K562 (cell line): Measurements from ENCODE around the gene TIGAR. TPM values are rescaled to one million over a fixed set of nuclear protein-coding genes. Genes with fewer than 3 reads are reported as not detected.

Source experiments
- BRF1 ChIP-seq: IDR thresholded peaks from 3 replicates; pipeline ENCODE4 v1.6.1; 2011; ENCODE audit warnings: borderline replicate concordance, mild to moderate bottlenecking; ENCODE audit not compliant: insufficient read length; ENCODE audit errors: extremely low read depth
- HNRNPUL1 ChIP-seq: fragments of 200-400 bp; formaldehyde crosslinking; IDR thresholded peaks from 2 replicates; pipeline ENCODE4 v1.6.1; 2017; ENCODE audit warnings: low read length
- KAT2B ChIP-seq: IDR thresholded peaks from one replicate; pipeline ENCODE4 v1.6.1; 2012; ENCODE audit warnings: low read depth, mild to moderate bottlenecking, control low read depth, inconsistent platforms, low read length, moderate library complexity
- PHB2 ChIP-seq: fragments of 450-650 bp; IDR thresholded peaks from 2 replicates; pipeline ENCODE4 v1.6.1; 2017; ENCODE audit warnings: low read depth
- PHF8 ChIP-seq: fragments of 200-600 bp; sonication (generic); IDR thresholded peaks from 2 replicates; pipeline ENCODE4 v1.6.1; 2012; ENCODE audit warnings: mixed run types, mild to moderate bottlenecking, inconsistent platforms, low read length, moderate library complexity, borderline replicate concordance
- SIN3A ChIP-seq, 2 experiments: fragments of 150-350 bp in 1 of 2; IDR thresholded peaks; 2 replicates each; pipeline ENCODE4 v1.6.1; 2011 to 2016; ENCODE audit warnings: borderline replicate concordance in 2 of 2, low read depth in 2 of 2, low read length in 2 of 2, mild to moderate bottlenecking in 2 of 2, moderate library complexity in 2 of 2; ENCODE audit not compliant: control insufficient read depth in 1 of 2
- SMAD3 ChIP-seq: fragments of 450-650 bp; formaldehyde crosslinking; conservative IDR thresholded peaks from 2 replicates; pipeline ENCODE4 v1.4.0; 2020; ENCODE audit warnings: mild to moderate bottlenecking
- SNRNP70 ChIP-seq: fragments of 200-400 bp; formaldehyde crosslinking; optimal IDR thresholded peaks from 2 replicates; pipeline ENCODE3; 2017; ENCODE audit warnings: low read depth, low read length
- YY1 ChIP-seq, 3 experiments: IDR thresholded peaks; 2 replicates each; pipeline ENCODE4 v1.6.1; 2011; ENCODE audit warnings: low read length in 2 of 3, mild to moderate bottlenecking in 2 of 3, moderate library complexity in 2 of 3, borderline replicate concordance in 1 of 3, control low read depth in 1 of 3, low read depth in 1 of 3; ENCODE audit not compliant: insufficient read depth in 3 of 3, insufficient replicate concordance in 2 of 3, control insufficient read depth in 1 of 3, insufficient read length in 1 of 3; ENCODE audit errors: extremely low read depth in 1 of 3
- ZBTB9 ChIP-seq: fragments of 450-650 bp; formaldehyde crosslinking; IDR thresholded peaks from 2 replicates; pipeline ENCODE4 v1.4.0; 2020; ENCODE audit warnings: mild to moderate bottlenecking, moderate library complexity
- ZNF184 ChIP-seq: sonication (generic); formaldehyde crosslinking; IDR thresholded peaks from 2 replicates; pipeline ENCODE4 v1.5.0; 2020; ENCODE audit warnings: missing genetic modification reagents
- ZNF354B ChIP-seq: fragments of 250-450 bp; sonication (Bioruptor Pico); IDR thresholded peaks from 2 replicates; pipeline ENCODE4 v1.4.0; 2020
- ZNF444 ChIP-seq: fragments of 250-450 bp; sonication (Bioruptor Pico); IDR thresholded peaks from 2 replicates; pipeline ENCODE4 v1.4.0; 2020; ENCODE audit warnings: mild to moderate bottlenecking, moderate library complexity
- ZSCAN32 ChIP-seq: fragments of 450-650 bp; formaldehyde crosslinking; IDR thresholded peaks from 2 replicates; pipeline ENCODE4 v1.4.0; 2020; ENCODE audit warnings: mild to moderate bottlenecking, moderate library complexity
- polyA plus RNA-seq, 8 experiments: library from polyadenylated mRNA; depleted of rRNA in 4 of 8; stranded (reverse) in 5 of 8; unstranded in 3 of 8; fragments of >200 nt; fragmentation: Nextera tagmentation in 2 of 8; fragmentation: Illumina TruSeq in 1 of 8; extraction: Ambion mirVana in 2 of 8; extraction: Trizol in 1 of 8; gene quantifications; 2 replicates each; pipeline versions ENCODE4 v1.2.1 to v1.2.3, GENCODE V29; 2011 to 2014; ENCODE audit warnings: inconsistent platforms in 1 of 8, missing spikeins in 1 of 8
- total RNA-seq, 7 experiments: library from RNA; depleted of rRNA in 6 of 7; stranded (reverse); fragments of >200 nt in 6 of 7; fragmentation: Illumina TruSeq in 2 of 7; extraction: Trizol in 2 of 7; gene quantifications; 2 replicates each; pipeline versions ENCODE4 v1.2.1 to v1.2.3, GENCODE V29; 2011 to 2021; ENCODE audit warnings: low replicate concordance in 1 of 7
- TF ChIP-seq, protein P1 (sequence below): sonication (generic); formaldehyde crosslinking; IDR thresholded peaks from 2 replicates; pipeline ENCODE4 v1.5.0; 2020; ENCODE audit warnings: missing genetic modification reagents
- TF ChIP-seq, protein P2 (sequence below): fragments of 200-800 bp; sonication (Bioruptor generic); IDR thresholded peaks from 2 replicates; pipeline ENCODE4 v1.6.1; 2017; ENCODE audit warnings: missing genetic modification characterization, missing compliant biosample characterization
- TF ChIP-seq, protein P3 (sequence below): sonication (generic); formaldehyde crosslinking; IDR thresholded peaks from 2 replicates; pipeline ENCODE4 v1.8.0; 2023; ENCODE audit warnings: missing genetic modification reagents, mild to moderate bottlenecking, borderline replicate concordance

TIGAR gene
- total and polyA plus RNA-seq, 9 of the 15 experiments (the other 6 are each of a cell fraction or from before 2014, with no cell fraction given), result 0.11 to 1.0 (median 0.53) TPM; not detected in 2

GRCh38 chr12:4272424-4273272 lies 48.4 kb upstream of the TIGAR start (continued):
- TF ChIP-seq KAT2B (no peak), HNRNPUL1 (no peak), SMAD3 (no peak), PHB2 (no peak), ZBTB9 (CRISPR knock-in tag) (no peak), ZNF354B (CRISPR knock-in tag) (no peak), SNRNP70 (no peak), ZNF184 (peak; percentile 99), YY1 (IDR thresholded peaks at IDR 0.05; ENCODE audit: borderline replicate concordance in 1 of 3, control insufficient read depth in 1 of 3, extremely low read depth in 1 of 3, insufficient read depth in 3 of 3, insufficient read length in 1 of 3, insufficient replicate concordance in 2 of 3, low read depth in 1 of 3, low read length in 2 of 3) (peak in 1 of 3 experiments; percentile 12), ZNF444 (no peak), PHF8 (peak; percentile 45; the same call in 1 of the 2 replicates), SIN3A (IDR thresholded peaks at IDR 0.05; ENCODE audit: borderline replicate concordance in 2 of 2, control insufficient read depth in 1 of 2, low read depth in 2 of 2, low read length in 2 of 2) (no peak), ZSCAN32 (CRISPR knock-in tag) (no peak), BRF1 (no peak)
- TF ChIP-seq, protein P1, sequence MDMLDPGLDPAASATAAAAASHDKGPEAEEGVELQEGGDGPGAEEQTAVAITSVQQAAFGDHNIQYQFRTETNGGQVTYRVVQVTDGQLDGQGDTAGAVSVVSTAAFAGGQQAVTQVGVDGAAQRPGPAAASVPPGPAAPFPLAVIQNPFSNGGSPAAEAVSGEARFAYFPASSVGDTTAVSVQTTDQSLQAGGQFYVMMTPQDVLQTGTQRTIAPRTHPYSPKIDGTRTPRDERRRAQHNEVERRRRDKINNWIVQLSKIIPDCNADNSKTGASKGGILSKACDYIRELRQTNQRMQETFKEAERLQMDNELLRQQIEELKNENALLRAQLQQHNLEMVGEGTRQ (CRISPR knock-in tag), result peak; percentile 36; the same call in 1 of the 2 replicates
- TF ChIP-seq, protein P2, sequence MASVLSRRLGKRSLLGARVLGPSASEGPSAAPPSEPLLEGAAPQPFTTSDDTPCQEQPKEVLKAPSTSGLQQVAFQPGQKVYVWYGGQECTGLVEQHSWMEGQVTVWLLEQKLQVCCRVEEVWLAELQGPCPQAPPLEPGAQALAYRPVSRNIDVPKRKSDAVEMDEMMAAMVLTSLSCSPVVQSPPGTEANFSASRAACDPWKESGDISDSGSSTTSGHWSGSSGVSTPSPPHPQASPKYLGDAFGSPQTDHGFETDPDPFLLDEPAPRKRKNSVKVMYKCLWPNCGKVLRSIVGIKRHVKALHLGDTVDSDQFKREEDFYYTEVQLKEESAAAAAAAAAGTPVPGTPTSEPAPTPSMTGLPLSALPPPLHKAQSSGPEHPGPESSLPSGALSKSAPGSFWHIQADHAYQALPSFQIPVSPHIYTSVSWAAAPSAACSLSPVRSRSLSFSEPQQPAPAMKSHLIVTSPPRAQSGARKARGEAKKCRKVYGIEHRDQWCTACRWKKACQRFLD (CRISPR knock-in tag), result no peak
- TF ChIP-seq, protein P3, sequence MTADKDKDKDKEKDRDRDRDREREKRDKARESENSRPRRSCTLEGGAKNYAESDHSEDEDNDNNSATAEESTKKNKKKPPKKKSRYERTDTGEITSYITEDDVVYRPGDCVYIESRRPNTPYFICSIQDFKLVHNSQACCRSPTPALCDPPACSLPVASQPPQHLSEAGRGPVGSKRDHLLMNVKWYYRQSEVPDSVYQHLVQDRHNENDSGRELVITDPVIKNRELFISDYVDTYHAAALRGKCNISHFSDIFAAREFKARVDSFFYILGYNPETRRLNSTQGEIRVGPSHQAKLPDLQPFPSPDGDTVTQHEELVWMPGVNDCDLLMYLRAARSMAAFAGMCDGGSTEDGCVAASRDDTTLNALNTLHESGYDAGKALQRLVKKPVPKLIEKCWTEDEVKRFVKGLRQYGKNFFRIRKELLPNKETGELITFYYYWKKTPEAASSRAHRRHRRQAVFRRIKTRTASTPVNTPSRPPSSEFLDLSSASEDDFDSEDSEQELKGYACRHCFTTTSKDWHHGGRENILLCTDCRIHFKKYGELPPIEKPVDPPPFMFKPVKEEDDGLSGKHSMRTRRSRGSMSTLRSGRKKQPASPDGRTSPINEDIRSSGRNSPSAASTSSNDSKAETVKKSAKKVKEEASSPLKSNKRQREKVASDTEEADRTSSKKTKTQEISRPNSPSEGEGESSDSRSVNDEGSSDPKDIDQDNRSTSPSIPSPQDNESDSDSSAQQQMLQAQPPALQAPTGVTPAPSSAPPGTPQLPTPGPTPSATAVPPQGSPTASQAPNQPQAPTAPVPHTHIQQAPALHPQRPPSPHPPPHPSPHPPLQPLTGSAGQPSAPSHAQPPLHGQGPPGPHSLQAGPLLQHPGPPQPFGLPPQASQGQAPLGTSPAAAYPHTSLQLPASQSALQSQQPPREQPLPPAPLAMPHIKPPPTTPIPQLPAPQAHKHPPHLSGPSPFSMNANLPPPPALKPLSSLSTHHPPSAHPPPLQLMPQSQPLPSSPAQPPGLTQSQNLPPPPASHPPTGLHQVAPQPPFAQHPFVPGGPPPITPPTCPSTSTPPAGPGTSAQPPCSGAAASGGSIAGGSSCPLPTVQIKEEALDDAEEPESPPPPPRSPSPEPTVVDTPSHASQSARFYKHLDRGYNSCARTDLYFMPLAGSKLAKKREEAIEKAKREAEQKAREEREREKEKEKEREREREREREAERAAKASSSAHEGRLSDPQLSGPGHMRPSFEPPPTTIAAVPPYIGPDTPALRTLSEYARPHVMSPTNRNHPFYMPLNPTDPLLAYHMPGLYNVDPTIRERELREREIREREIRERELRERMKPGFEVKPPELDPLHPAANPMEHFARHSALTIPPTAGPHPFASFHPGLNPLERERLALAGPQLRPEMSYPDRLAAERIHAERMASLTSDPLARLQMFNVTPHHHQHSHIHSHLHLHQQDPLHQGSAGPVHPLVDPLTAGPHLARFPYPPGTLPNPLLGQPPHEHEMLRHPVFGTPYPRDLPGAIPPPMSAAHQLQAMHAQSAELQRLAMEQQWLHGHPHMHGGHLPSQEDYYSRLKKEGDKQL (CRISPR knock-in tag), result no peak
